ENCODE results near the gene WDR73. TPM values are rescaled to one million over a fixed set of nuclear protein-coding genes. Genes with fewer than 3 reads are reported as not detected.

The WDR73 gene
- total and polyA plus RNA-seq, 9 of the 15 experiments (the other 6 are each of a cell fraction or from before 2014, with no cell fraction given) = 9.2 to 25.4 (median 21.7) TPM

GRCh38 chr15:84703808-84704207 lies 49.7 kb upstream of the WDR73 start:
- H3K9me3 ChIP-seq (replicated peaks; ENCODE audit: control insufficient read depth, insufficient read depth, low read depth, low read length) = no peaks in the 10 kb centered on the region
- POLR2A ChIA-PET = interaction anchor here (0.8 to 6.9 kb wide), 6 partner anchors 8 to 43 kb away, joined by 3 to 47 read pairs (median 6); partner anchors contain the start of gene SEC11A
- TF ChIP-seq SREBF2 (CRISPR knock-in tag; IDR thresholded peaks at IDR 0.05) = no peak
- TF ChIP-seq ARNT (IDR thresholded peaks at IDR 0.05) = no peak
- TF ChIP-seq EWSR1 (IDR thresholded peaks at IDR 0.05; ENCODE audit: borderline replicate concordance, low read depth, partially characterized antibody) = no peak
- TF ChIP-seq NFATC3 (IDR thresholded peaks at IDR 0.05) = no peak
- no peak for TF ChIP-seq HOXB6 (CRISPR knock-in tag; IDR thresholded peaks at IDR 0.05; ENCODE audit: borderline replicate concordance)
- TF ChIP-seq SRSF9 (IDR thresholded peaks at IDR 0.05; ENCODE audit: borderline replicate concordance, low read depth, low read length) = no peak
- no peak for TF ChIP-seq FIP1L1 (IDR thresholded peaks at IDR 0.05; ENCODE audit: low read depth, low read length, poor library complexity, severe bottlenecking)
- TF ChIP-seq ZBTB9 (CRISPR knock-in tag; IDR thresholded peaks at IDR 0.05) = no peak
- no peak for TF ChIP-seq ATF3 (IDR thresholded peaks at IDR 0.05)
- no peak for TF ChIP-seq ATF3 (CRISPR knock-in tag; conservative IDR thresholded peaks at IDR 0.05)
- TF ChIP-seq RB1 (IDR thresholded peaks at IDR 0.05; ENCODE audit: low read depth) = no peak
- no peak for TF ChIP-seq U2AF1 (optimal IDR thresholded peaks at IDR 0.05; ENCODE audit: low read depth, low read length)
- no peak for TF ChIP-seq SMAD2 (IDR thresholded peaks at IDR 0.05; ENCODE audit: low read depth, low read length)
- no peak for TF ChIP-seq ZNF639 (CRISPR knock-in tag; conservative IDR thresholded peaks at IDR 0.05 in 1 of 2, IDR thresholded peaks at IDR 0.05 in 1 of 2)
- no peak for TF ChIP-seq ZNF778 (CRISPR knock-in tag; IDR thresholded peaks at IDR 0.05)
- TF ChIP-seq TCF7L2 (IDR thresholded peaks at IDR 0.05; ENCODE audit: low read depth, low read length) = no peak
- no peak for TF ChIP-seq ZNF143 (CRISPR knock-in tag; IDR thresholded peaks at IDR 0.05)
- TF ChIP-seq STAT6 (CRISPR knock-in tag; IDR thresholded peaks at IDR 0.05) = no peak

More at GRCh38 chr15:84703808-84704207, 49.7 kb upstream of the WDR73 start:
- Histone ChIP-seq H3K36me3 (ENCODE audit: control insufficient read depth, insufficient read depth, low read length) (peaks cover 38% of the 10 kb centered on the region; the same call in 2 of the 3 replicates), H3K9ac (ENCODE audit: insufficient read depth in 1 of 2, low read depth in 2 of 2, low read length in 2 of 2) (no peak overlapping the region), H3K9me1 (ENCODE audit: control insufficient read depth, insufficient read depth, low read length) (no peaks in the 10 kb centered on the region), H3K4me2 (ENCODE audit: insufficient read depth, low read length) (no peak overlapping the region), H3K4me3 (no peak overlapping the region), H3K4me1 (replicated peaks in 1 of 2; ENCODE audit: control insufficient read depth in 2 of 2, insufficient read depth in 2 of 2, low read length in 2 of 2) (no peaks in the 10 kb centered on the region), H3K79me2 (ENCODE audit: control insufficient read depth, insufficient read depth, low read length) (peaks cover 93% of the 10 kb centered on the region), H3K27ac (ENCODE audit: extremely low read depth, low read depth, low read length) (no peak overlapping the region), H3K27me3 (ENCODE audit: control insufficient read depth in 2 of 2, insufficient read depth in 2 of 2, low read length in 2 of 2) (no peaks in the 10 kb centered on the region), H2AFZ (ENCODE audit: low read depth, low read length) (no peak overlapping the region), H4K20me1 (replicated peaks; ENCODE audit: control insufficient read depth, insufficient read depth, low read length) (peaks cover 23% of the 10 kb centered on the region)
- no TSS peak for BruUV-seq (replicated peaks)
- in situ Hi-C loops (cut with MboI) (no loop called here), intact Hi-C loops (cut with micrococcal nuclease) (no loop called here)
- 66% methylated on average over 5 of the region's 5 CpGs for WGBS (ENCODE audit: insufficient coverage, low coverage, missing lambda C conversion rate)
- CTCF ChIA-PET (ENCODE audit: low intra/inter-chr PET ratio) = no interaction called here
- DNase-seq (ENCODE audit: extremely low read depth in 1 of 4, low spot score in 3 of 4) = no peak
- FAIRE-seq = no peak
- ATAC-seq = peak; percentile 16; the same call in 1 of the 3 replicates
